DMS53 (cell line): Measurements from ENCODE around the gene FSCN2.
A peak's percentile ranks its signal among the peaks of the same experiment; 100 is the strongest.

Experiments
- DNase-seq: peaks from one replicate; lab custom pipeline; 2025; lab: John Stamatoyannopoulos, UW

Gene FSCN2

GRCh38 chr17:81558115-81558468, 29.9 kb downstream of the FSCN2 start:
- no peak for DNase-seq

GRCh38 chr17:81558941-81559806, 31.0 kb downstream of the FSCN2 start:
- peak; percentile 40 for DNase-seq

DNA sequence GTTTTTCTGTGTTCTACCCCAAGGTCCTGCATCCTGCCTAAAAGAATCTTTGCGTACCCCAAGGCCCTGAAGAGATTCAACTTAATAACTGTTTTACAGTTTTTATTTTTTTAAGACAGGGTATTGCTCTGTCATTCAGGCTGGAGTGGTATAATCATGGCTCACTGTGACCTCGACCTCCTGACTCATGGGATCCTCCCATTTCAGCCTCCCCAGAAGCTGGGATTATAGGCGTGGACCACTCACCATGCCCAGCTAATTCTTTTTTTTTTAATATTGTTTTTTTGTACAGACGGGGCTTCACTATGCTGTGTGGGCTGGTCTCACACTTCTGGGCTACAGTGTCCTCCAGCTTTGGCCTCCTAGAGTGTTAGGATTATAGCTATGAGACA, 33.3 kb downstream of the FSCN2 start:
- DNase-seq, result no peak

GRCh38 chr17:81563861-81564586, 35.8 kb downstream of the FSCN2 start:
- no peak for DNase-seq

DNA sequence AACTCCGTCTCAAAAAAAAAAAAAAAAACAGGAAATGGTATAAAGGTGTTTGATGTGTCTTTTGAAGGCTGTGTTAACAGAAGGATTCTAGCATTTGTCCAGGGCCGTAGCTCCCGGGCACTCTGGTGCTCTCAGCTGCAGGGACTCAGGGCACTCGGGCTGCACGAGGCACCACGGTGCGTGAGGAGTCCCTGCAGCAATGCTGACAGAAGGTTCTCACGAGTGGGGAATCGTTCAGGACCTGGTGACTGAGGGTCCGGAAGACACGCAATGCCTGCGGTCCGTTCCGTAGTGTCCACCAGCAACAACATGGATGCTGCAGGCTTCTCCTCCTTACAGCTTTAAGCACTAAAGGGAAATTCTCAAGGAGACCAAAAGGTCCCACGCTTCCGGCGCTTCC, 36.6 kb downstream of the FSCN2 start:
- no peak for DNase-seq

- DNase-seq, result no peak
Measured at GRCh38 chr17:81565231-81565630, 37.1 kb downstream of the FSCN2 start.

GRCh38 chr17:81566461-81567126, 38.4 kb downstream of the FSCN2 start:
- peak; percentile 87 for DNase-seq

DNA sequence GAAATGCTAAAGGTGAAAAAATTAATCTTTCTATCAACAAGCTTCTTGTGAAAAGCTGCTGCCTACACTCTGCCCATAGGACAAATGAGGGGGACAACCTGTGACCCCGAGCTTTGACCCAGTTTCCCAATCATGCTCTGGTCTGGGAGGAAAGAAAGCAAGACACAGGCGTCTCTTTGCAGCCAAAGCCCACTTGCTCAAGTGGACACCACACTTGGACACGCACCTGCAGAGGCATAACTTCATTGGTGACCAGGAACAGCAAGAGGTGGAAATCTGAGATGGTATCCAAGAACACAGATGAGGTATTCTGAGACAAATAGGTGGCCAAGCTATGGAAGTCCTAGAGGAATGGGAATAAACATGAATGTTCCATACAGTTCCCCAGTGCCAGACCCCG, 39.0 kb downstream of the FSCN2 start:
- DNase-seq, result peak; percentile 64

- no peak for DNase-seq
Measured at GRCh38 chr17:81568416-81568815, 40.2 kb downstream of the FSCN2 start.

DNA sequence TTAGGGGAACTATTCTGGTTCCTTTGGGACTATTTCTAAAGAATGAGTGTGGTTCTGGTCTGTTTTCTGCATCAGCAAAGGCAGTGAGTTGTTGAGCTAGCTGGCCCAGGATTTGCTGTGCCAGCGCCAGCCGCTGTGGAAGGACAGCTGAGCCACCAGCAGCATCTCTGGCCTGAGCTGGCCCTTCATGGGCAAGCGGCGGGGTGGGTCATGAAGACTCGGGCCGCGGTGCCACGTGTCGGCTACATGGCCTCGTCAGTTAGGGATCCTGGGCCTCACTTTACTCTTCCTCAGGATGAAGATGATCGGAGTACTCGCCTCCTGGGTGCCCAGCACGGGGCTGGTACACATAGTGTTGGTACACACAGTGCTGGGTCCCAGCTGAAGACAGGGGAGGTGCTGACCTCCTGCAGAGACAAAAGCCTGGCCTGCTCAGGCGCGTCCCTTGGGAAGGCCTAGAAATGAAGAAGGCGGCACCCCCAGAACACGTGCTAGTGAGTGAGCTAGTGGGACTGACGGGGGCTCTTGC, 41.9 kb downstream of the FSCN2 start:
- DNase-seq, result no peak

GRCh38 chr17:81570964-81571363, 42.8 kb downstream of the FSCN2 start:
- DNase-seq, result no peak

DNA sequence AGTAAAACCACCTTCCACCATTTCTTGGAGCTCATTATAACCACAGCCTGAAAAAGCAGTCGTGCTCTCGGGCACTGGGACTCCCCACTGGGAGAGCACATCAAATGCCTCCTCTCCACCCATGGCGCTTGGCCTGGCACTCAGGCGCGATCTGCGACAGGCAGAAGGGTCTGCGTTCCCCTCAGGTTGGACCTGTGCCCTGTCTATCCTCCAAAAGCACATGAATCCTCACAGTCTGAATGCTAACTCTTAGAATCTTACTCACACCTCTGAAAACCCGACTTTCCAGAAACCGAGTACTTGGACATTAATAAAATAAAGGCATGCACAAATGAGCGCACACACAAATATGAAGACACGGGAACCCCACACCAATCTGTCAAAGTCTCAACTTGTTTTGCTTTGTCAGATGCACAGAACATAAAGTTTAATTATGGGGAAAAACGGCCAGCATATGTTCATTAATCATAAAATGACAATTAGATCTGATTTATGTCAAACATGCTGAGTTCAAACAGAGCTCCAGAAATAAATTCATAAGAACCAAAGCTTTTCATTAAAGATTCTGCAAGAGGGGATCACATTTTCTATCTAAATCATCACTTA, 44.5 kb downstream of the FSCN2 start:
- no peak for DNase-seq

GRCh38 chr17:81573794-81574642, 45.8 kb downstream of the FSCN2 start:
- DNase-seq, result no peak

DNA sequence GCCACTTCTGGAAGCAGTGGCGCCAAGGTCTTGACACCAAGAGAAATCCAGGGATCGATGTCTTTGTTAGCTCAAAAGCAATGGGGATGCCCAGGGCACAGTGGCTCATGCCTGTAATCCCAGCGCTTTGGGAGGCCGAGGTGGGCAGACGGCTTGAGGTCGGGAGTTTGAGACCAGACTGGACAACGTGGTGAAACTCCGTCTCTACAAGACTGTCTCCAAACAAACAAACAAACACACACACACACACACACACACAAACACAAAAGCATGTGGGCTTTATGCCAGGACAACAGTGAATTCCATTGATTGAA, 46.4 kb downstream of the FSCN2 start:
- DNase-seq, result no peak

DNA sequence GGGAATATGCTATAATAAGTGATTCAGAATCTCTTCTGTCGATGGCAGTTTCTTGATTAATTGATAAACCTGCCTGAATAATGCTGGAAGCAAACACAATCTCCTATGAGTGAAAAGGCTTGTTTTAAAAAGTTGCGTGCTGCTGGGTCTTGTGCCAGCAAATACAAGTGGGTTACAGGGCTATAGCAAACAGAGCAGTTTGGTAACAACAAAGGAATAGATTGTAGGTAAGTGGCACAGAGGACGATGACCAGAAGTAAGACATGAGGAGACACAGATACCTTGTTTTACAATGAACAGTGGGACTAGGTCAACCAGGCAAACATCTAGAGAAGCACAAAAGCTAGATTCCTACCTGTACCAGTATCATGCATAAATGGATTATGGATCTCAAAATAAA, 47.7 kb downstream of the FSCN2 start:
- DNase-seq, result no peak

DNA sequence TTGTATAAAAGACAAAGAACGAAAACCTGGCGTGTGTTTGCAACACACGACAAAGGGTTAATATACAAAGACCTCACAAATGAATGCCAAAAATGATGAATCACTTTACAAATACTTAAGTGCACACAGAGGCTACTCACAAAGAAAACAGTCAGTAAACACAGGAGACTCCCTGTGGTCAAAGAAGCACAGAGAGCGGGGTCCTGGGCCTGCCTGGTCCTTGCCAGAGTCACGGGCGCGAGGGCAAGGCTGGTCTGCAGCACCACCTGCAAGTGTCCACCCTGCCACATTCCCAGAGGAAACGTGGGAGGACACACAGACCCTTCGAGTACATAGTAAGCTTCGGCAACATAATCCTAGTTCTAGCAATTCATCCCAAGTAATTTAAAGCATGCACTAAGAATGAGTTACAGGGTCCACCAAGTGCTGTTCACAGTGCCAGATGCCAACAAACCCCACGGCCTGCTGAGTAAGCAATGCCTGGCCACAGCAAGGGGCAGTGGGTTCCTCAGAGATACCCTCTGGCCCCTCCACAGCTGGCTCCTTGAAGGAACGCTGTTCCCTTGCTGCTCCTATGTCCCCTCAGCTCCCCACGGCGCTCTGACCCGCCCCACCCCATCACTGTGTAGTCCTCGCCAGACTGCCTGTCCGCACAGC, 48.6 kb downstream of the FSCN2 start:
- peak; percentile 69 for DNase-seq

DNA sequence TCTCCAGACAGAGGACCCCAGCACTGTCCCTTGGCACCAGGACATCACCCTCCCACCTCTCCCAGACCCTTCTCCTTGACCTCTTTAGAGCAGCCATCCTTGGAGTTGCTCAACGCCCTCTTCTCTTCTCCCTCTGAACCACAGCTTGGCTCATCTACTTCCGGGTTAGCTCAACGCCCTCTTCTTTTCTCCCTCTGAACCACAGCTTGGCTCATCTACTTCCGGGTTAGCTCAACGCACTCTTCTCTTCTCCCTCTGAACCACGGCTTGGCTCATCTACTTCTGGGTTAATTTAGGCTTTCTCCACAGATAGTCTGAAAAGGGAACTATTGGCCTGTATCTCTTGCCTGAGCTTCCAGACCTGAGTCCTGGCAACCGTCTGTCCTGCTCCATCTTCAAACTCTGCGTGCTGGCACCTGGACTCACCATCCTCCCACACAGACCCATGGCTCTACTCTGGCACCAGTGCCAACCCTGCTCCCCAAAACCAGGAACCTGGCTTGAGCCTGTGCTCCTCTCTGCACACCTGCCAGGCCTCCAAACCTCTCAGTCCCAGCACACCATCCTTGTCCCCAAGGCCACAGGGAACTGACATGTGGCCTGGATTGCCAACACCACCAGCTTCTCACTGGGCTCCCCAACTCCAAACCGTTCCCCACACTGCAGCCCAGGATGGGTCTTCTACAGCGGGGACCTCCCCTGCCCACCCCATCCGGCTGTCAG, 49.3 kb downstream of the FSCN2 start:
- DNase-seq, result no peak

- no peak for DNase-seq
Measured at GRCh38 chr17:81578038-81578441, 49.9 kb downstream of the FSCN2 start.

GRCh38 chr17:81578561-81579225, 50.5 kb downstream of the FSCN2 start:
- DNase-seq, result no peak

DNA sequence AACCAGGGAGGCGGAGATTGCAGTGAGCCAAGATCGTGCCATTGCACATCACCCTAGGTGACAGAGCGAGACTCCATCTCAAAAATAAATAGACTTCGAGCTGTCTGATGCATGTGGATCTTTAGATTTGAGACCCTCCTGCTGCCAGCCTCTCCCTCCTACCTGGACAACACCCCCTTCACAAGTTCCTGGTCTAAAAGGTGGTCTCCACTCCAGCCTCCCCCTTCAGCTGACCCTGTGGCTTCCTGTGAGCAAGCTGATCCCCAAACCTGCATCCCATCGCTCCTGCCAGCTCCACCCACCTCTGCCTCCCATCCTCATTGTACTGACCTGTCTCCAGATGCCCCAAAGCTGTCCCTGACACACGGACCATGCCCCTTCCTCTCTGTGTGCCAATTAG, 51.1 kb downstream of the FSCN2 start:
- no peak for DNase-seq
